Sigmoid colon (tissue), 4 donors: ENCODE data around the gene FYB1.

Source experiments
- EP300 ChIP-seq, 4 donors: sonication (generic); formaldehyde crosslinking; IDR thresholded peaks; one replicate each; pipeline ENCODE4 v1.6.1; 2017; ENCODE audit warnings: antibody characterized with exemption in 4 of 4
- POLR2A ChIP-seq, 2 donors: fragments of 450-650 bp; IDR thresholded peaks; one replicate each; pipeline ENCODE4 v1.6.1; 2016; ENCODE audit warnings: antibody characterized with exemption in 2 of 2, mild to moderate bottlenecking in 2 of 2, moderate library complexity in 2 of 2
- TF ChIP-seq, protein P1 (sequence below), 4 experiments: fragments of 450-650 bp in 3 of 4; fragments of 200-600 bp in 1 of 4; IDR thresholded peaks; one replicate each; pipeline ENCODE4 v1.5.1; 2016 to 2019; ENCODE audit warnings: antibody characterized with exemption in 4 of 4, mild to moderate bottlenecking in 3 of 4, moderate library complexity in 2 of 4

- TF ChIP-seq POLR2A (IDR thresholded peaks at IDR 0.05) (no peak), EP300 (IDR thresholded peaks at IDR 0.05) (no peak)
- TF ChIP-seq, protein P1, sequence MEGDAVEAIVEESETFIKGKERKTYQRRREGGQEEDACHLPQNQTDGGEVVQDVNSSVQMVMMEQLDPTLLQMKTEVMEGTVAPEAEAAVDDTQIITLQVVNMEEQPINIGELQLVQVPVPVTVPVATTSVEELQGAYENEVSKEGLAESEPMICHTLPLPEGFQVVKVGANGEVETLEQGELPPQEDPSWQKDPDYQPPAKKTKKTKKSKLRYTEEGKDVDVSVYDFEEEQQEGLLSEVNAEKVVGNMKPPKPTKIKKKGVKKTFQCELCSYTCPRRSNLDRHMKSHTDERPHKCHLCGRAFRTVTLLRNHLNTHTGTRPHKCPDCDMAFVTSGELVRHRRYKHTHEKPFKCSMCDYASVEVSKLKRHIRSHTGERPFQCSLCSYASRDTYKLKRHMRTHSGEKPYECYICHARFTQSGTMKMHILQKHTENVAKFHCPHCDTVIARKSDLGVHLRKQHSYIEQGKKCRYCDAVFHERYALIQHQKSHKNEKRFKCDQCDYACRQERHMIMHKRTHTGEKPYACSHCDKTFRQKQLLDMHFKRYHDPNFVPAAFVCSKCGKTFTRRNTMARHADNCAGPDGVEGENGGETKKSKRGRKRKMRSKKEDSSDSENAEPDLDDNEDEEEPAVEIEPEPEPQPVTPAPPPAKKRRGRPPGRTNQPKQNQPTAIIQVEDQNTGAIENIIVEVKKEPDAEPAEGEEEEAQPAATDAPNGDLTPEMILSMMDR (IDR thresholded peaks at IDR 0.05), result no peak
Measured at GRCh38 chr5:39256477-39257235, 37.3 kb upstream of the FYB1 start.
